GM19324 (cell line): Measurements from ENCODE around the gene NUAK1.

ENCODE experiments used
- ATAC-seq: cut with Tn5 transposase; IDR thresholded peaks from one replicate; pipeline ENCODE4 v1.9.1; 2021; ENCODE audit warnings: mild to moderate bottlenecking, moderate library complexity; ENCODE audit not compliant: unreplicated experiment, low FRiP score

Gene NUAK1

DNA sequence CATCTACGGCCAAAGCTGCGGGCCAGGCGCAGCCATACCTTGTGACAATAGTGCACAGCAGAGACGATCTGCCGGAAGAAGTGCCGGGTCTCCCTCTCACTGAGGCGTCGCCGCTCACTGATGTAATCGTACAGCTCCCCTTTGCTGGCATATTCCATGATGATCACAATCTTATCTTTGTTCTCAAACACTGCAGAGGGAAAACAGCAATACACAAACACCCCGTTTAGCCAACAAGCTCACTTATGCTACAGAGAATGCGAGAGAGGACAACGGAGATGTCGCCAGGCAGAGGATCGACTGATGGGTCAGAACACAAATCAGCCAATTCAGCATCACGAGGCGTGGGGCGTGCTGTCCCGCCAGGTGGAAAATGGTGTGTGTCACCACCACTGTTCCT, 52.1 kb downstream of the NUAK1 start:
- no peak for ATAC-seq

- no peak for ATAC-seq
Observed at GRCh38 chr12:106085213-106085612, 53.5 kb downstream of the NUAK1 start.

DNA sequence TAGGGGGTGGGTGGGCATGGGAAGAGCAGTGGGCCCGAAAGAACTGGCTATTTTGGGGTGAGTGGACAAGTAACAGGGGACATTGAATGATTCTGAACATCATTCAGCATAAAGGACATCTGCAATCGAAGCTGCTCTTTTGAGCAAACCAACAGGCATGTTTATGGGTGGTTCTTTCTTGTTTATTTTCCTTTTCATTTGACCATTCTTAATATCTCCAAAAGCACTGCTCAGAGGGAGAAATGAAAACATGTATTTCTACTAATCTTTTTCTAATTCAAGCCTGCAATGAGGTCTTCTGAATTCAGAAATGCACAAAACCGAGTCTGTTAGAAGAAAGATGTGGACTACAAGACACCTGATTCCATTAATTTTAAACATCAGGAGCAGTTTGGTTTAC, 54.0 kb downstream of the NUAK1 start:
- ATAC-seq = no peak

DNA sequence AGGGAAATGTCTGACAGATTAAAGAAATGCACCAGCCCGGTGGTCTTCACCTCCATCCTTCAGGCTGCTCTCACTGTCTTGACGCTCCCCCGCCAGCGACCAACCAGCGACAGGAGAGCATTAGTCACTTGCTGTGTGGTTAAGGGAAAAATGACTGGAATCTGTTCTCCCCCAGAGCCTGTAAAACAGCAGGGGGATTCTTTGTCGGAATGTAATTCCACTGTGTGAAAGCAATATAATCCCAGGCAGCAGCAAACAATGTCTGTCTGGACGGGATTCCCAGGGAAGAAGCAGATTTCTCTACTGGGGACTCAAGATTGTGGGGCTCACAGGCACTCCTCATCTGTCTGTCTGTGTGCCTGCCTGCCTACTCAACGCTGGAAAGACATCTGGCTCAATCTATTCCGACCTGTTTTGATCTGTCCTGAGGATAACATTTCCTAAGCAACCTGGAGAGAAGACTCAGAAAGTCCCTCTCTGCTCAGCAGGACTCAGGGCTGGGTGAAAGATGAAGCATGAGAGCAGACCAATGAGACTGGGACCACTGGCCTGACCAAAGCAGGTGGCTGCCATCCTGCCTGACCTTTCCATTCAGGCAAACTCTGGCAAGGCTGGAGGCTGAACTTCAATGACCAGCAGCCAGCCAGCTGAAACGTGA, 54.6 kb downstream of the NUAK1 start:
- no peak for ATAC-seq

- no peak for ATAC-seq
Observed at GRCh38 chr12:106082216-106083175, 56.3 kb downstream of the NUAK1 start.

- ATAC-seq = no peak
Observed at GRCh38 chr12:106081606-106082005, 57.1 kb downstream of the NUAK1 start.

- ATAC-seq = no peak
Observed at GRCh38 chr12:106080791-106081170, 58.0 kb downstream of the NUAK1 start.

GRCh38 chr12:106080041-106080790, 58.5 kb downstream of the NUAK1 start:
- ATAC-seq = no peak

GRCh38 chr12:106079148-106079738, 59.5 kb downstream of the NUAK1 start:
- ATAC-seq = no peak

GRCh38 chr12:106078358-106079010, 60.3 kb downstream of the NUAK1 start:
- ATAC-seq = no peak

- ATAC-seq = no peak
Observed at GRCh38 chr12:106074706-106075392, 63.9 kb downstream of the NUAK1 start.

GRCh38 chr12:106074361-106074705, 64.4 kb downstream of the NUAK1 start:
- ATAC-seq = no peak

- no peak for ATAC-seq
Observed at GRCh38 chr12:106073179-106073578, 65.6 kb downstream of the NUAK1 start.

DNA sequence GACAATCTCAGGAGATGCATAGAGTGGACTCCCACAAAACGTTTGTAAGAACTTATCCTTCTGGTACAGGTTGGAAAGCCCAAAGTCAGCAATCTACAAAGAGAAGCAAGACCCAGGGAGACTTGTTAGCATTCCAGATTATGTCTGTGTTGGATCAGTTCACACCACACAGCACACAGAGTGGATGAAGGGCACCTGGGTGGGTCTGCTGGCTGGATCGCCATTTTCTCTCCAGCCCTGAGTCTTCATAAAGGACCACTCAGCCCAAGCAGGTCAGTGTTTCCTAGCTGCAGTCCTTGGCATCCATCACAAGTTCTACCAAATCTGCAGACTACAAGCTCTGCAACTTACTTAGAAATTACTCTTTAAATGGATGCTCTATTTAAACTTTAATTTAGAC, 66.0 kb downstream of the NUAK1 start:
- ATAC-seq = no peak

DNA sequence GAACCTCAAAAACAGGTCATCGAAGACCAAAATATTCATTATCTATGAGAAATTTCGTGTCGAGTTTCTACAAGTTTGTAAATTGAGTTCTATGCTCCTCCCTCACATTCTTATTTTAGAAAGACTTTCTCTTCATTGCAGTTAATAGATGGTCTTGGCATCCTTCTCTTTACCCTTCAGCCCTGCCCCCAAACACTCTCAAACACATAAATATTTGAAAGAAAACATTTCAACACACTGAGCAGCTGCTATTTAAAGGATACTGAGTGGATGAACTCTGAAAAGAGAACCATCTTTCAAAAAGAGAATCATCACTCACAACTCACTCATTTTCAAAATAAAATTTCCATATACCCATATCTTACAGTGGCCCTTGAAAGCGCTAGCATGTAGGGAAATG, 67.1 kb downstream of the NUAK1 start:
- no peak for ATAC-seq

DNA sequence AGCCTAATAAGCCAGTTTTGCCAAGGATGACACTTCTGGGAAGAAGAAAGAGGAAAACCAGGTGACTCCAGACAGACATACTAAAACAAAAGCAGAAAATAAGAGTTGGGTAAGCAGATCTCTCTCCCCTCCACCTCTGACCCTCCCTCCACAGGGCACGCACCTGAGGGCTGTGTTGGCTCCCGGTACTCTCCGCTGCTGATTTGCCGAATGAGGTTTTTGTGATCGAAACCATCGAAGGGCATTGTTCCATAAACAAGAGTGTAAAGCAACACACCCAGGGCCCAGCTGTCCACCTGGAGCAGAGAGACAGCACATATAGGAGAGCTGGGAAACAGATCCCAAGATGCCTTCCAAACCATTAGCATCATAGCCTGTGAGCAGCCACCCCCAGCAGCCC, 68.1 kb downstream of the NUAK1 start:
- no peak for ATAC-seq

GRCh38 chr12:106070147-106070546, 68.6 kb downstream of the NUAK1 start:
- no peak for ATAC-seq

DNA sequence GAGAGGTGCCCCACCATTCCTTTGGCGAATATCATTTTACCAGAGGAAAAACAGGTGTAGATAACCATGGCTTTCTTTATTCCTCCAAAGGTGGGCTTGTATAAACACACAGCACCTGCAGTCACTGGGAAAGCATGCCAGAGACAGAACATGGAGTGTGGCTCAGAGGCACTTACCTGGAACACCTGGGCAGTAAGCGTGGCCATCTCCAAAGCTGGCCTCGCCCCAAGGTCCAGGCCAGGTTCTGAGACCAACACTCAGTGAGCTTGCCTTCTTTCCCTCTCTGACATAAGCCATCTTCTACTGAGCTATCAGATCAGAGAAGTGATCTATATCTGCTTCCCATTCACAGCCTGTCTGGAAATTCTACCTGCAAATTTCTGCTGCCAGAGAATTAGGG, 70.5 kb downstream of the NUAK1 start:
- no peak for ATAC-seq

- no peak for ATAC-seq
Observed at GRCh38 chr12:106067606-106068205, 71.0 kb downstream of the NUAK1 start.
